Panc1 (cell line): ENCODE results near the gene TMEM131. TPM values are rescaled to one million over a fixed set of nuclear protein-coding genes. Genes with fewer than 3 reads are reported as not detected.

ENCODE experiments used
- ATAC-seq: fragments of 200-7000 bp; cut with Tn5 transposase; 2 replicates; pipeline ENCODE4 v1.9.1; 2020; ENCODE audit warnings: mild to moderate bottlenecking, moderate library complexity
- BruUV-seq: library from RNA; stranded (reverse); fragments of 400-500 nt; replicated peaks from 2 replicates; lab custom pipeline; 2021; lab: Mats Ljungman, UMichigan
- CTCF ChIA-PET: fragments of 300-600 bp; sonication (Branson Sonifier 250); formaldehyde crosslinking; loops from one replicate; lab custom pipeline; 2022; ENCODE audit warnings: antibody characterized with exemption; lab: Charles Lee
- POLR2A ChIA-PET: fragments of 300-600 bp; sonication (Branson Sonifier 250); formaldehyde crosslinking; loops from one replicate; lab custom pipeline; 2022; ENCODE audit warnings: antibody characterized with exemption; lab: Charles Lee
- DNase-seq: peaks from one replicate; pipeline ENCODE4 v3.0.0-alpha.2; 2010; ENCODE audit warnings: low read depth, low spot score
- H3K27ac ChIP-seq: 2 replicates; pipeline ENCODE4 v1.5.1; 2011; ENCODE audit warnings: mild to moderate bottlenecking, low read length, inconsistent platforms
- H3K27me3 ChIP-seq: fragments of 200-500 bp; sonication (Bioruptor generic); 2 replicates; pipeline ENCODE4 v1.6.0; 2014; ENCODE audit warnings: low read length, inconsistent platforms; ENCODE audit not compliant: control insufficient read depth, insufficient read depth
- H3K36me3 ChIP-seq: fragments of 200-500 bp; sonication (Bioruptor generic); 2 replicates; pipeline ENCODE4 v1.5.1; 2014; ENCODE audit warnings: inconsistent platforms, mild to moderate bottlenecking, low read length, moderate library complexity; ENCODE audit not compliant: control insufficient read depth, insufficient read depth
- H3K4me1 ChIP-seq: 2 replicates; pipeline ENCODE4 v1.5.1; 2011; ENCODE audit warnings: inconsistent platforms, mild to moderate bottlenecking, low read length, moderate library complexity; ENCODE audit not compliant: control insufficient read depth, insufficient read depth
- H3K4me3 ChIP-seq, 2 experiments: 2 replicates each; pipeline ENCODE4 v1.5.1; 2011 to 2012; ENCODE audit warnings: low read depth in 2 of 2, low read length in 2 of 2, mild to moderate bottlenecking in 2 of 2, inconsistent platforms in 1 of 2, moderate library complexity in 1 of 2
- H3K9me3 ChIP-seq: fragments of 200-500 bp; sonication (Bioruptor generic); 2 replicates; pipeline ENCODE4 v1.5.1; 2014; ENCODE audit warnings: low read depth, mild to moderate bottlenecking, inconsistent platforms, low read length, moderate library complexity; ENCODE audit not compliant: control insufficient read depth, insufficient read depth
- POLR2AphosphoS5 ChIP-seq: IDR thresholded peaks from 2 replicates; pipeline ENCODE4 v1.6.1; 2012; ENCODE audit warnings: mild to moderate bottlenecking, low read depth, low read length, moderate library complexity
- SIN3A ChIP-seq: IDR thresholded peaks from 2 replicates; pipeline ENCODE4 v1.6.1; 2012; ENCODE audit warnings: low read depth, mild to moderate bottlenecking, low read length, moderate library complexity, borderline replicate concordance; ENCODE audit not compliant: insufficient read depth
- TCF7L2 ChIP-seq: IDR thresholded peaks from 2 replicates; pipeline ENCODE4 v1.6.1; 2011; ENCODE audit warnings: mild to moderate bottlenecking, low read depth, low read length, inconsistent platforms
- in situ Hi-C: cut with HindIII; loops from 2 replicates; pipeline ENCODE4 v1.10.0; 2016; ENCODE audit warnings: low sequenced_read_pairs, low pct_unique_long_range_greater_than_20kb
- intact Hi-C: fragments of 100-400 bp; cut with micrococcal nuclease; formaldehyde crosslinking; loops from one replicate; pipeline ENCODE4 v1.10.0; 2022; ENCODE audit not compliant: unreplicated experiment
- total RNA-seq: library from RNA; stranded (reverse); gene quantifications from one replicate; pipeline ENCODE4 v1.2.1, GENCODE V29; 2021; ENCODE audit not compliant: unreplicated experiment
- TF ChIP-seq, protein P1 (sequence below), 2 experiments: IDR thresholded peaks; 2 replicates each; pipeline ENCODE4 v1.6.1; 2011 to 2012; ENCODE audit warnings: low read depth in 2 of 2, control low read depth in 1 of 2, low read length in 1 of 2, mild to moderate bottlenecking in 1 of 2, moderate library complexity in 1 of 2; ENCODE audit not compliant: insufficient read depth in 1 of 2
- TF ChIP-seq, protein P2 (sequence below): fragments of 450-650 bp; IDR thresholded peaks from 2 replicates; pipeline ENCODE4 v1.5.1; 2017; ENCODE audit warnings: mild to moderate bottlenecking

TMEM131 gene
- total RNA-seq, 1 experiment from 2014 or later: 43.4 TPM

DNA sequence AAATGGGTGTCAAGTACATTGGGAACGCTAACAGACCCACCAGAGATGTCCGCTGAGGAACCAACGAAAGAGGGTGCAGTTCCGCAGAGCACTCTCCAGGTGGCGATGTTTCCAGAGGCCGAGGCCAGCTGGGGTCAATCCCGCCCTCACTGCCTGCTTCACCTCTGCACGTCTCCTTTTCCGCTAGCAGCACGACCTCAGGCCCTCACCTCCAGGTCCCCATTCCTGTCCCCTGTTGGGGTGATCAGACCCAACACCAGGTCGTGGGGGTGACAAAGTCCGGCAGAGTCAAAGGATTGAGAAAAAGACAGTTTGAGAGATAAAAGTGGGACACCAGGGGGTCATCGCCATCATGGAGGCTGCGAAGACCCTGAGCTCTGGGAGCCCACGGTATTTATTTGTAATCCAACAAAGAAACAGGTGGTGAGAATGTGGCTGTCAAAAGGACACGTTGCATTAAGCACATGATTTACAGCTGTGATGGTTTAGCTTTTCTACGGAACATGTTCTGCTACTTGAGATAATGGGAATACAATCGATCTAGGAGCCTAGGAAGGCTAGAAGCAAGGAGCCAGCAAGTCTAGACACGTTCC, 255.1 kb downstream of the TMEM131 start:
- TF ChIP-seq SIN3A (no peak), TCF7L2 (no peak), POLR2AphosphoS5 (no peak)
- TF ChIP-seq, protein P1, sequence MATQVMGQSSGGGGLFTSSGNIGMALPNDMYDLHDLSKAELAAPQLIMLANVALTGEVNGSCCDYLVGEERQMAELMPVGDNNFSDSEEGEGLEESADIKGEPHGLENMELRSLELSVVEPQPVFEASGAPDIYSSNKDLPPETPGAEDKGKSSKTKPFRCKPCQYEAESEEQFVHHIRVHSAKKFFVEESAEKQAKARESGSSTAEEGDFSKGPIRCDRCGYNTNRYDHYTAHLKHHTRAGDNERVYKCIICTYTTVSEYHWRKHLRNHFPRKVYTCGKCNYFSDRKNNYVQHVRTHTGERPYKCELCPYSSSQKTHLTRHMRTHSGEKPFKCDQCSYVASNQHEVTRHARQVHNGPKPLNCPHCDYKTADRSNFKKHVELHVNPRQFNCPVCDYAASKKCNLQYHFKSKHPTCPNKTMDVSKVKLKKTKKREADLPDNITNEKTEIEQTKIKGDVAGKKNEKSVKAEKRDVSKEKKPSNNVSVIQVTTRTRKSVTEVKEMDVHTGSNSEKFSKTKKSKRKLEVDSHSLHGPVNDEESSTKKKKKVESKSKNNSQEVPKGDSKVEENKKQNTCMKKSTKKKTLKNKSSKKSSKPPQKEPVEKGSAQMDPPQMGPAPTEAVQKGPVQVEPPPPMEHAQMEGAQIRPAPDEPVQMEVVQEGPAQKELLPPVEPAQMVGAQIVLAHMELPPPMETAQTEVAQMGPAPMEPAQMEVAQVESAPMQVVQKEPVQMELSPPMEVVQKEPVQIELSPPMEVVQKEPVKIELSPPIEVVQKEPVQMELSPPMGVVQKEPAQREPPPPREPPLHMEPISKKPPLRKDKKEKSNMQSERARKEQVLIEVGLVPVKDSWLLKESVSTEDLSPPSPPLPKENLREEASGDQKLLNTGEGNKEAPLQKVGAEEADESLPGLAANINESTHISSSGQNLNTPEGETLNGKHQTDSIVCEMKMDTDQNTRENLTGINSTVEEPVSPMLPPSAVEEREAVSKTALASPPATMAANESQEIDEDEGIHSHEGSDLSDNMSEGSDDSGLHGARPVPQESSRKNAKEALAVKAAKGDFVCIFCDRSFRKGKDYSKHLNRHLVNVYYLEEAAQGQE (IDR thresholded peaks at IDR 0.05; ENCODE audit: insufficient read depth in 1 of 2, low read depth in 2 of 2, low read length in 1 of 2): no peak
- TF ChIP-seq, protein P2, sequence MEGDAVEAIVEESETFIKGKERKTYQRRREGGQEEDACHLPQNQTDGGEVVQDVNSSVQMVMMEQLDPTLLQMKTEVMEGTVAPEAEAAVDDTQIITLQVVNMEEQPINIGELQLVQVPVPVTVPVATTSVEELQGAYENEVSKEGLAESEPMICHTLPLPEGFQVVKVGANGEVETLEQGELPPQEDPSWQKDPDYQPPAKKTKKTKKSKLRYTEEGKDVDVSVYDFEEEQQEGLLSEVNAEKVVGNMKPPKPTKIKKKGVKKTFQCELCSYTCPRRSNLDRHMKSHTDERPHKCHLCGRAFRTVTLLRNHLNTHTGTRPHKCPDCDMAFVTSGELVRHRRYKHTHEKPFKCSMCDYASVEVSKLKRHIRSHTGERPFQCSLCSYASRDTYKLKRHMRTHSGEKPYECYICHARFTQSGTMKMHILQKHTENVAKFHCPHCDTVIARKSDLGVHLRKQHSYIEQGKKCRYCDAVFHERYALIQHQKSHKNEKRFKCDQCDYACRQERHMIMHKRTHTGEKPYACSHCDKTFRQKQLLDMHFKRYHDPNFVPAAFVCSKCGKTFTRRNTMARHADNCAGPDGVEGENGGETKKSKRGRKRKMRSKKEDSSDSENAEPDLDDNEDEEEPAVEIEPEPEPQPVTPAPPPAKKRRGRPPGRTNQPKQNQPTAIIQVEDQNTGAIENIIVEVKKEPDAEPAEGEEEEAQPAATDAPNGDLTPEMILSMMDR: peak; percentile 94
- no peaks in the 10 kb centered on the region for H3K27me3 ChIP-seq
- H3K4me3 ChIP-seq: no peak overlapping the region
- peak; percentile 81 for ATAC-seq
- no peaks in the 10 kb centered on the region for H3K4me1 ChIP-seq
- no TSS peak for BruUV-seq
- peak; percentile 42 for DNase-seq
- intact Hi-C loops: no loop called here
- POLR2A ChIA-PET: interaction anchor here (0.6 kb wide), 1 partner anchor 473 kb away, joined by 3 read pairs; no protein-coding TSS in a partner anchor
- no peak overlapping the region for H3K27ac ChIP-seq
- no peaks in the 10 kb centered on the region for H3K9me3 ChIP-seq
- in situ Hi-C loops: no loop called here
- no peaks in the 10 kb centered on the region for H3K36me3 ChIP-seq
- CTCF ChIA-PET: interaction anchor here (0.6 to 1.2 kb wide), 2 partner anchors 17 to 644 kb away, joined by 3 to 9 read pairs; no protein-coding TSS in a partner anchor

DNA sequence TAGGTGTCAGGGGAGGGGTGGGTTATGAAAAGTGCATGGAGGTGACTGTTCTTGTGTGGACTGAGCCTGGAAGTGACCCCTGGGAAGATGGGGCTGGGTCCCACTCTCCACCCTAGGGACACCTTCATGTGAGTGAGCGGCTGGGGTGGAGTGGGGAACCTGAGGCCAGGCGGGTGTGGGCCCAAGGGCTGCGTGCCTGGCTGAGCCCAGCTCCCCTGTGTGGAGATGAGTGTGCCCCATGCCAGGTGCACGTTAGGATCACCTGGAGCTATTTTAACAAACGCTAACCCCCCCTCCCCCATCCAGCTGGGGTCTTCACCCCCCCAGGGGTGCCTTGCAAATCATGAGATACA, 255.9 kb downstream of the TMEM131 start:
- no TSS peak for BruUV-seq
- no peaks in the 10 kb centered on the region for H3K36me3 ChIP-seq
- H3K9me3 ChIP-seq: no peaks in the 10 kb centered on the region
- no peaks in the 10 kb centered on the region for H3K27me3 ChIP-seq
- no peak for ATAC-seq
- no peak overlapping the region for H3K4me3 ChIP-seq
- intact Hi-C loops (no loop called here), in situ Hi-C loops (no loop called here)
- H3K4me1 ChIP-seq: no peaks in the 10 kb centered on the region
- TF ChIP-seq SIN3A (no peak), TCF7L2 (no peak), POLR2AphosphoS5 (no peak)
- TF ChIP-seq, protein P2: no peak
- TF ChIP-seq, protein P1 (IDR thresholded peaks at IDR 0.05; ENCODE audit: insufficient read depth in 1 of 2, low read depth in 2 of 2, low read length in 1 of 2): no peak
- no peak overlapping the region for H3K27ac ChIP-seq
- ChIA-PET POLR2A (no interaction called here), CTCF (interaction anchor here (0.6 kb wide), 1 partner anchor 547 kb away, joined by 3 read pairs; no protein-coding TSS in a partner anchor)
- DNase-seq: no peak
